Measurements from ENCODE around the gene GOLPH3L. TPM values are rescaled to one million over a fixed set of nuclear protein-coding genes. Genes with fewer than 3 reads are reported as not detected.

Gene GOLPH3L
- total RNA-seq, 1 donor from 2014 or later, result 16.5 TPM

Other genes starting within 250 kb of the GOLPH3L start
- gene TARS2, start 209.7 kb downstream of the GOLPH3L start, total RNA-seq, result 29.6 TPM
- 24.1 TPM for gene ECM1, start 189.0 kb downstream of the GOLPH3L start, total RNA-seq
- not detected for gene FALEC, start 181.4 kb downstream of the GOLPH3L start, total RNA-seq
- 80.3 TPM for gene ADAMTSL4, start 147.7 kb downstream of the GOLPH3L start, total RNA-seq
- 99.7 TPM for gene MCL1, start 117.5 kb downstream of the GOLPH3L start, total RNA-seq
- 131 TPM for gene ENSA, start 67.5 kb downstream of the GOLPH3L start, total RNA-seq
- not detected for gene HORMAD1, start 23.7 kb upstream of the GOLPH3L start, total RNA-seq
- 38.4 TPM for gene CTSS, start 68.6 kb upstream of the GOLPH3L start, total RNA-seq
- gene CTSK, start 111.1 kb upstream of the GOLPH3L start, total RNA-seq, result 6.2 TPM
- gene ARNT, start 179.4 kb upstream of the GOLPH3L start, total RNA-seq, result 28.9 TPM
- gene CTXND2, start 190.0 kb upstream of the GOLPH3L start, total RNA-seq, result not detected
- gene SETDB1, start 229.2 kb upstream of the GOLPH3L start, total RNA-seq, result 16.2 TPM

All from Right ventricle myocardium inferior (tissue), 1 donor.